ENCODE data around the gene THAP10. TPM values are rescaled to one million over a fixed set of nuclear protein-coding genes. Genes with fewer than 3 reads are reported as not detected.

Gene THAP10
- total and polyA plus RNA-seq, 9 of the 15 experiments (the other 6 are each of a cell fraction or from before 2014, with no cell fraction given): 0.04 to 0.28 (median 0.09) TPM; not detected in 3

DNA sequence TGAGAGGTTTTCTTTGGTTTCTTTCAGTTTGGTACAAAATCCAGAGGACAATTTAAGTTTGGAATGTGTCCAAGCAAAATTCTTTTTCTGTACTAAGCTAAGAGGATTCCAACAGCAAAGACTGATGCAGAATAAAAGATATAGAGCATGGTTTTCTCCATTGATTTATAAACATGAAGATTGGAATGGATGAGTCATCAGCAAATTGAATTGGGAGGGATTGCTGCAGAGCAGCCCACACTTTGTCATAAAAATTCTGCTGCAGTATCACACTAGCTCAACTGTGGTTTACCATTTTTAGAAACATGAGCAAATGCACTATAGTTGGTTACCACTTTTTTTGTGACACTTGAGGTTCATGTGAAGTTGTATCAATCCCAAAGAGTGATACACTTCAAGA is 22.2 kb downstream of the THAP10 start:
- H3K4me2 ChIP-seq (ENCODE audit: insufficient read depth, low read length): no peak overlapping the region
- no peaks in the 10 kb centered on the region for H3K4me1 ChIP-seq (replicated peaks in 1 of 2; ENCODE audit: control insufficient read depth in 2 of 2, insufficient read depth in 2 of 2, low read length in 2 of 2)
- H3K36me3 ChIP-seq (ENCODE audit: control insufficient read depth, insufficient read depth, low read length): no peaks in the 10 kb centered on the region
- H3K9ac ChIP-seq (ENCODE audit: insufficient read depth in 1 of 2, low read depth in 2 of 2, low read length in 2 of 2): no peak overlapping the region
- no peaks in the 10 kb centered on the region for H3K79me2 ChIP-seq (ENCODE audit: control insufficient read depth, insufficient read depth, low read length)
- H3K27me3 ChIP-seq (ENCODE audit: control insufficient read depth in 2 of 2, insufficient read depth in 2 of 2, low read length in 2 of 2): no peaks in the 10 kb centered on the region
- ChIA-PET POLR2A (no interaction called here), CTCF (ENCODE audit: low intra/inter-chr PET ratio) (no interaction called here)
- H3K4me3 ChIP-seq: no peak overlapping the region
- H3K9me3 ChIP-seq (replicated peaks; ENCODE audit: control insufficient read depth, insufficient read depth, low read depth, low read length): no peaks in the 10 kb centered on the region
- H4K20me1 ChIP-seq (replicated peaks; ENCODE audit: control insufficient read depth, insufficient read depth, low read length): no peaks in the 10 kb centered on the region
- TF ChIP-seq ZNF165 (CRISPR knock-in tag; IDR thresholded peaks at IDR 0.05; ENCODE audit: borderline replicate concordance): no peak
- TF ChIP-seq, protein P1, sequence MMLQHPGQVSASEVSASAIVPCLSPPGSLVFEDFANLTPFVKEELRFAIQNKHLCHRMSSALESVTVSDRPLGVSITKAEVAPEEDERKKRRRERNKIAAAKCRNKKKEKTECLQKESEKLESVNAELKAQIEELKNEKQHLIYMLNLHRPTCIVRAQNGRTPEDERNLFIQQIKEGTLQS (IDR thresholded peaks at IDR 0.05): 0 out of 2 replicates have a peak, but pooled peaks have one; percentile 16
- TF ChIP-seq, protein P1 (CRISPR knock-in tag; conservative IDR thresholded peaks at IDR 0.05): no peak
- no peak for DNase-seq (ENCODE audit: extremely low read depth in 1 of 4, low spot score in 3 of 4)
- FAIRE-seq: no peak
- BruUV-seq (replicated peaks): no TSS peak
- in situ Hi-C loops (cut with MboI) (no loop called here), intact Hi-C loops (cut with micrococcal nuclease) (no loop called here)
- H3K27ac ChIP-seq (ENCODE audit: extremely low read depth, low read depth, low read length): no peak overlapping the region
- no peak overlapping the region for H2AFZ ChIP-seq (ENCODE audit: low read depth, low read length)
- no peaks in the 10 kb centered on the region for H3K9me1 ChIP-seq (ENCODE audit: control insufficient read depth, insufficient read depth, low read length)
- no peak for ATAC-seq

DNA sequence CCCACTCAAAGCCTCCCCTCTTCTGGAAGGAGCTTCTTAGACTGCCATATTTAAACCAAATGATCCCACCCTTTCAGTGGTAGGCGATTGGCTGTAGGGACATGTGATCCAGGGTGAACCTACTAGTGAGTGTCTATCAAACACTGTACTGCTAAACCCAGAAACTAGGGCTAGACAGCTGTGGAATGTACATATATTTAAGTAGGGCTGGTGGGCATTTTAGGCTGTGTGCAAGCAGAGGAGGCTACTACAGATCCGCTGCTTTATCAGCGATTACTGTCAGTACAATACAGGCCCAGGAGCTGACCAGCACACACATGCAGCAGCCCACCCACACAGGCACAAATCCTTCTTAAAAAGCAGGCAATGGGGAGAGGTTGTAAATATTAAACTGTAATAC is 22.9 kb downstream of the THAP10 start:
- no TSS peak for BruUV-seq (replicated peaks)
- Histone ChIP-seq H3K79me2 (ENCODE audit: control insufficient read depth, insufficient read depth, low read length) (no peaks in the 10 kb centered on the region), H3K27ac (ENCODE audit: extremely low read depth, low read depth, low read length) (no peak overlapping the region), H3K36me3 (ENCODE audit: control insufficient read depth, insufficient read depth, low read length) (no peaks in the 10 kb centered on the region), H4K20me1 (replicated peaks; ENCODE audit: control insufficient read depth, insufficient read depth, low read length) (no peaks in the 10 kb centered on the region), H3K9me1 (ENCODE audit: control insufficient read depth, insufficient read depth, low read length) (no peaks in the 10 kb centered on the region), H3K4me3 (no peak overlapping the region), H3K27me3 (ENCODE audit: control insufficient read depth in 2 of 2, insufficient read depth in 2 of 2, low read length in 2 of 2) (no peaks in the 10 kb centered on the region), H2AFZ (ENCODE audit: low read depth, low read length) (no peak overlapping the region), H3K9ac (ENCODE audit: insufficient read depth in 1 of 2, low read depth in 2 of 2, low read length in 2 of 2) (no peak overlapping the region), H3K4me1 (replicated peaks in 1 of 2; ENCODE audit: control insufficient read depth in 2 of 2, insufficient read depth in 2 of 2, low read length in 2 of 2) (no peaks in the 10 kb centered on the region), H3K4me2 (ENCODE audit: insufficient read depth, low read length) (no peak overlapping the region), H3K9me3 (replicated peaks; ENCODE audit: control insufficient read depth, insufficient read depth, low read depth, low read length) (no peaks in the 10 kb centered on the region)
- DNase-seq (ENCODE audit: extremely low read depth in 1 of 4, low spot score in 3 of 4) (no peak), ATAC-seq (no peak), FAIRE-seq (no peak)
- TF ChIP-seq ZKSCAN1 (IDR thresholded peaks at IDR 0.05; ENCODE audit: low read depth, low read length): no peak
- ChIA-PET POLR2A (no interaction called here), CTCF (ENCODE audit: low intra/inter-chr PET ratio) (no interaction called here)
- in situ Hi-C loops (cut with MboI) (no loop called here), intact Hi-C loops (cut with micrococcal nuclease) (no loop called here)
- 0% methylated on average over 3 of the region's 3 CpGs for WGBS (ENCODE audit: insufficient coverage, low coverage, missing lambda C conversion rate)

Measured in K562 (cell line).